ENCODE data around the gene MRPL12. TPM values are rescaled to one million over a fixed set of nuclear protein-coding genes. Genes with fewer than 3 reads are reported as not detected.

The MRPL12 gene
- total RNA-seq (ENCODE audit: unreplicated experiment), result 57.7 TPM
- long read RNA-seq, transcript MRPL12-201 (5 exons, 1,028 nt), result major isoform, 32 of 34 reads
- long read RNA-seq, partial matches to known transcripts, result 1 of 34 reads
- long read RNA-seq, other reads (novel, unspliced or antisense), result 1 of 34 reads

DNA sequence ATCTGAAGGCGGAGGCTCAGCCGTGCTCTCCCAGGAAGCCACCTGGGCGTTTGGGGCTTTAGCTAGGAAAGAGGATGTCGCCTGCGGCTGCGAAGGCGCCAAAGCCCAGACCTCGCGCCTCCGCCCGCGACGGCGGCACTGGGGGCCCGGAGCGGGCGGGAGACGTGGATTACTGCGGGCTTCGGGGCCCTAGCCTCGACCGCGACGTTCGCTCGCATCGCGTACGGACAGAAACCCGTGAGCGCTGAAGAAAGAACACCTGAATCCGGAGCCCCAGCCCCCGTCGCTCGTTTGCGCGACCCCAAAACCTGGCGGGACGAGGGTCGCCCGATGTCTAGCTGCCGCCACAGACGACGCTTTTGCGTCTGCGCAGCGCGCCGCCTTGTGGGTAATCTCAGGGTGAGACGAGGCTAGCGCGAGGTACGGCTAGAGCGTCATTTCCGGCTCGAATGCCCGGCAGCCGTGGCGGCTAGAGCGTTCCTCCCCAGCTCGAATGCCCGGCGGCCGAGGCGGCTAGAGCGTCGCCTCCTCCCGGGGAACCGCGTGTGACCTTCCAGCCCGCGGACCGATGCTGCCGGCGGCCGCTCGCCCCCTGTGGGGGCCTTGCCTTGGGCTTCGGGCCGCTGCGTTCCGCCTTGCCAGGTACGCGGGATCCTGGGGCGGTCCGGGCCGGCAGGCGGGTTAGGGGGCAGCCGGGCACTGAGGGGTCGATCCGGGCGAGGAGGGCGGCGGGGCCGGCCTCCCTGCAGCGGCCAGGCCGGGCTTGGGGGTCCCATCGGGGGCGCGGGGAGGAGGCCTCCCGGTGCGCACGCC lies at the start of gene MRPL12:
MRPL12 (plus strand) TSS at position 434 of the 813 bp plus-strand sequence; CDS start at position 569, 135 bp downstream.
- DNase-seq, result peak; percentile 96
- H3K9me3 Mint-ChIP-seq (ENCODE audit: unreplicated experiment), result peaks cover 9% of the 10 kb centered on the region
- no peaks in the 10 kb centered on the region for H3K36me3 Mint-ChIP-seq (ENCODE audit: unreplicated experiment)
- TF ChIP-seq, protein P1, sequence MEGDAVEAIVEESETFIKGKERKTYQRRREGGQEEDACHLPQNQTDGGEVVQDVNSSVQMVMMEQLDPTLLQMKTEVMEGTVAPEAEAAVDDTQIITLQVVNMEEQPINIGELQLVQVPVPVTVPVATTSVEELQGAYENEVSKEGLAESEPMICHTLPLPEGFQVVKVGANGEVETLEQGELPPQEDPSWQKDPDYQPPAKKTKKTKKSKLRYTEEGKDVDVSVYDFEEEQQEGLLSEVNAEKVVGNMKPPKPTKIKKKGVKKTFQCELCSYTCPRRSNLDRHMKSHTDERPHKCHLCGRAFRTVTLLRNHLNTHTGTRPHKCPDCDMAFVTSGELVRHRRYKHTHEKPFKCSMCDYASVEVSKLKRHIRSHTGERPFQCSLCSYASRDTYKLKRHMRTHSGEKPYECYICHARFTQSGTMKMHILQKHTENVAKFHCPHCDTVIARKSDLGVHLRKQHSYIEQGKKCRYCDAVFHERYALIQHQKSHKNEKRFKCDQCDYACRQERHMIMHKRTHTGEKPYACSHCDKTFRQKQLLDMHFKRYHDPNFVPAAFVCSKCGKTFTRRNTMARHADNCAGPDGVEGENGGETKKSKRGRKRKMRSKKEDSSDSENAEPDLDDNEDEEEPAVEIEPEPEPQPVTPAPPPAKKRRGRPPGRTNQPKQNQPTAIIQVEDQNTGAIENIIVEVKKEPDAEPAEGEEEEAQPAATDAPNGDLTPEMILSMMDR (IDR thresholded peaks at IDR 0.05; ENCODE audit: partially characterized antibody, unreplicated experiment), result peak; percentile 46
- H3K4me1 Mint-ChIP-seq (ENCODE audit: low read depth, unreplicated experiment), result peaks cover 2% of the 10 kb centered on the region
- H3K27me3 Mint-ChIP-seq (ENCODE audit: unreplicated experiment), result peaks cover 2% of the 10 kb centered on the region
- peak within 1 kb of the TSS; percentile 82 for H3K27ac Mint-ChIP-seq (ENCODE audit: unreplicated experiment)
- H3K4me3 Mint-ChIP-seq (ENCODE audit: unreplicated experiment), result peak within 1 kb of the TSS; percentile 92

DNA sequence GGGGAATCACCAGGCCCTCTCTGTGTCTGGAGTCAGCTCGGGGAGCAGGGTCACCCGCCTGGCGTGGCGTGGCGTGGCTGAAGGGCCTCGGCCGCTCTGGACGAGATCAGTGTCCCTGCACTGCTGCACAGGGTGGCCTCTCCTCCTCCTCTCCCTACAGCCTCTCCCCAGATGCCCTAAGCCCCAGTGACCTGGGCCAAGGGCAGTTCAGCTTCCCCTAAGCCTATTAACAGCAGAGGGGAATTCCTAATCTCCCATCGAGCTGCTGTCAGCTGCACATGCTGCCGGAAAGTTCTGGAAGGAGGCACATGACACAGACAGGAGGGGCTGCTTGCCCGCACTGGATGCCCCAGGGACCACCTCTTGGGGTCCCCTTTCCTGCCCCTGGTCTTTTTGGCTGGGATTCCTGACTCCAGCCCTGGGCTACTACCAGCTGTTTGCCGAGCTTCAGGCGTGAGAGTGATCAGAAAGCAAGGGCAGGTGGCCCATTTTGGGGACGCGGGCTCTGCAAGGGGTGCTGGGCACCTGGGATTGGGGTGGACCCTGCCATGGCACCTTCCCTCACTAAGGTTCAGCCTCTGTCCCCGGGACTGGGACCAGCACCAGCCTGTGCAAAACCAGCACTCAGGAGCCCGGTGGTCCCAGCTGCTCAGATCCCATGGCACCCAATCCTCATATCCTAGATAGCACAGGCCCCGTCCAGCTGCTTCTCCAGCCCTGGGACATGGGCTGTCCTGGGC lies 47.6 kb upstream of the MRPL12 start:
- Mint-ChIP-seq H3K9me3 (ENCODE audit: unreplicated experiment) (peaks cover 5% of the 10 kb centered on the region), H3K27me3 (ENCODE audit: unreplicated experiment) (peaks cover 5% of the 10 kb centered on the region), H3K4me1 (ENCODE audit: low read depth, unreplicated experiment) (peaks cover 6% of the 10 kb centered on the region), H3K27ac (ENCODE audit: unreplicated experiment) (no peak overlapping the region), H3K36me3 (ENCODE audit: unreplicated experiment) (no peaks in the 10 kb centered on the region), H3K4me3 (ENCODE audit: unreplicated experiment) (no peak overlapping the region)
- no peak for DNase-seq
- TF ChIP-seq, protein P1 (IDR thresholded peaks at IDR 0.05; ENCODE audit: partially characterized antibody, unreplicated experiment), result no peak

DNA sequence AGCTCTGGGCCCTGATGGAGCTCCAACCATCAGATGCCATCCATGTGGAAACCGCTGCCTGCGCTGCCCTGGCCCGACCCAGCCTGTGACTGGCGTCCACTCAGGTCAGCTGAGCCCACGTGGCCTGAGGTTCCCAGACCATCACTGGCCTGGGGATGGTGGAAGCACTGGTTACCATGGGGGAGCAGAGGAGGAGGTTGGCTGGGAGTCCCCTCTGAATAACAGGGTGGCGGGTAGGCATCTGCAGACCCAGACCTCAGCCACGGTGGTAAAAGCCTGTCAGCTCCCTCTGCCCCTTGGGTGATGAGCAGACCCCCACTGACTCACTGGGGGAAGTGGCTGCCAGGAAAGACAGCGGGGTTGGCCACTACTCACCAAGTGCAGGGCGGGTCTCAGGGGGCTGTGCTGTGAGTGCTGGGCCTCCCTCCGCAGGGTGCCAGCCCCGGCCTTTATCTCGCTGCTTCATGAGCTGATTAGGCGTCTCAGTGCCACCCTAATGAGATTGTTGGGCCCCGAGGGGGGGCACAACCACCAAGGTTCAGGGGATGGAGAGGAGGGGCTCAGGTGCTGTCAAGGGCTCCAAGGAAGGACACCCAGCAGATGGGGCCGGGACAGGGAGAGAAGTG lies 46.9 kb upstream of the MRPL12 start, which contains the start of gene PDE6G:
PDE6G (minus strand) TSS at position 425 of the 626 bp plus-strand sequence. CDS start 3,237 bp downstream, outside the sequence.
- TF ChIP-seq, protein P1 (IDR thresholded peaks at IDR 0.05; ENCODE audit: partially characterized antibody, unreplicated experiment), result no peak
- Mint-ChIP-seq H3K4me1 (ENCODE audit: low read depth, unreplicated experiment) (peaks cover 6% of the 10 kb centered on the region), H3K9me3 (ENCODE audit: unreplicated experiment) (peaks cover 5% of the 10 kb centered on the region), H3K27me3 (ENCODE audit: unreplicated experiment) (peaks cover 5% of the 10 kb centered on the region), H3K27ac (ENCODE audit: unreplicated experiment) (no peak within 1 kb of the TSS), H3K4me3 (ENCODE audit: unreplicated experiment) (no peak within 1 kb of the TSS), H3K36me3 (ENCODE audit: unreplicated experiment) (no peaks in the 10 kb centered on the region)
- DNase-seq, result no peak

DNA sequence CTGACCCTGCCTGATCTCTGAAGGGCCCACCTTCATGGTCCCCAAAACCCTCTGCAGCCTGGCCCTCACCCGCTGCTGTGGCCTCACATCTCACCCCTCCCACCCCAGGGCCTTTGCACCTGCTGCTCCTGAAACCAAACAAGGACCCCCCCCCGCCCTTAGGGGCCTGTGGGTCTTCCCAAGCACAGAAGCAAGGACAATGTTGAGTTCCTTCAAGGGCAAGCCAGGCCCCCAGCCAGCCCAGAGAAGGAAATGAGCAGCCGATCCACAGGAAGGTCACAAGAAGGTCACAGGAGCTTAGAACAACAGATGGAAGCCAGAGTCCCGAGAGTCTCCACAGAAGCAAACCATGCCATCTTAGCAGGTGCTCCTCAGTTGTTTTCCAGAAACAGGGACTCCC lies 46.3 kb upstream of the MRPL12 start:
- Mint-ChIP-seq H3K36me3 (ENCODE audit: unreplicated experiment) (no peaks in the 10 kb centered on the region), H3K27ac (ENCODE audit: unreplicated experiment) (no peak overlapping the region), H3K27me3 (ENCODE audit: unreplicated experiment) (peaks cover 4% of the 10 kb centered on the region), H3K4me3 (ENCODE audit: unreplicated experiment) (no peak overlapping the region), H3K9me3 (ENCODE audit: unreplicated experiment) (peaks cover 2% of the 10 kb centered on the region), H3K4me1 (ENCODE audit: low read depth, unreplicated experiment) (peaks cover 4% of the 10 kb centered on the region)
- TF ChIP-seq, protein P1 (IDR thresholded peaks at IDR 0.05; ENCODE audit: partially characterized antibody, unreplicated experiment), result no peak
- no peak for DNase-seq
